ENCODE data around the gene LGI4.
"Not testable (repeated sequence)": the region's sequence is repeated elsewhere in the genome, so short reads cannot be mapped to it uniquely, and the experiment has no call there.

The LGI4 gene

DNA sequence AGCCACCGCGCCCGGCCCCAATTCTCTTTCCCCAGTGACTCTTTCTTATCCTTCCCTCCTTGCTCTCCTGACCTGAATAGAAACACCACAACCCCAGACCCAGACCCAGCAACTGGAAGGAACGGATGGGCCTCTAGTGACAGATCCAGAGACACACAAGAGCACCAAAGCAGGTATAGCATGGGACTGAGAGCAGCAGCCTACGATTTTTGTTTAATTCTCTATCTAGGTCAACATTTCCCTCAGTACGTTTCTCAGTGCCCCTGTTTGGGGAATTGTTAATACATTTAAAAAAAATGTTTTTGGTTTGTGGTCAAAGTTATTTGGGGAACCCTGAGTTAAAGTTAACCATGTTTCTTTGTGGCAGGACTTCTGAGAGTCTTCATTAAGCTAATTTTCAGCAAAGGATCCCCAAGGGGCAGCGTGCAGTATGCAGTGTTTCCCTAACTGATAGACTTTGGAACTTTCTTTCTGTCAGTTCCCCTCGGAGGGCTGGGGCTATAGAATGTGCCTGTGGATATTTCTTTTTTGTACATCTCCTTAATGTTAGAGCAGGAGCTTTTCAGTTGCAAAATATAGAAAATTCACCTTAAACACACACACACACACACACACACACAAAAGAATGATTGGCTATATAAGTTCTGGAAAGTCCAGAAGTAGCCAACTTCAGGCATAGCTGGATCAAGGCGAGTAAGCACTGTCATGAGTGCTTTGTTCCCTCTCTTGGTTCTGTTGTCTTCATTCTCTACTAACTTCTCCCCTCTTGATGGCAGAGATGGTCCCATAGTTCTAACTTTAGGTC is 26.0 kb upstream of the LGI4 start:
- Histone ChIP-seq H3K4me1 (peaks cover 64% of the 10 kb centered on the region), H3K36me3 (peaks cover 93% of the 10 kb centered on the region)

DNA sequence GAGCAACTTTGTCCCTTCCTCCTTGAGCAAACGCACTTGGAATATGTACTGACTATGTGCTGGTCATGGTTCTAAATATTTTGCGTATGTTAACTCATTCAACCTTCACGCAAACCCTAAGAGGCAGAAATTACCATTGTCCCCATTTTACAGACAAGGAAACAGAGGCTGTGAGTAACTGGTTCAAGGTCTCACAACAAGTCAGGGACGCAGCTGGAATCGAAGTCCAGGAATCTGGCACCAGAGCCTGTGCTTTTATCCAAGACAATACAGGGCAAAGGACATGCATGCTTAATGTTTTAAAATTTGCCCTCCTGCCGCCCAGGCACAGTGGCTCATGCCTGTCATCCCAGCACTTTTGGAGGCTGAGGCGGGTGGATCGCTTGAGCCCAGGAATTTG is 24.7 kb upstream of the LGI4 start:
- no peak for TF ChIP-seq Cebpa-rat (IDR thresholded peaks at IDR 0.05)

More for the DNA sequence above, 26.0 kb upstream of the LGI4 start:
- Histone ChIP-seq H3K27ac (peak overlapping the region; percentile 59), H4K20me1 (peaks cover 52% of the 10 kb centered on the region), H3K4me2 (peak overlapping the region; percentile 100), H3K27me3 (no peaks in the 10 kb centered on the region), H3K4me3 (peak overlapping the region; percentile 5; the same call in 1 of the 2 replicates), H3K9ac (peak overlapping the region; percentile 43; the same call in 1 of the 2 replicates), H3K9me3 (peaks cover 45% of the 10 kb centered on the region)
- TF ChIP-seq Cebpa-rat (IDR thresholded peaks at IDR 0.05), result no peak

DNA sequence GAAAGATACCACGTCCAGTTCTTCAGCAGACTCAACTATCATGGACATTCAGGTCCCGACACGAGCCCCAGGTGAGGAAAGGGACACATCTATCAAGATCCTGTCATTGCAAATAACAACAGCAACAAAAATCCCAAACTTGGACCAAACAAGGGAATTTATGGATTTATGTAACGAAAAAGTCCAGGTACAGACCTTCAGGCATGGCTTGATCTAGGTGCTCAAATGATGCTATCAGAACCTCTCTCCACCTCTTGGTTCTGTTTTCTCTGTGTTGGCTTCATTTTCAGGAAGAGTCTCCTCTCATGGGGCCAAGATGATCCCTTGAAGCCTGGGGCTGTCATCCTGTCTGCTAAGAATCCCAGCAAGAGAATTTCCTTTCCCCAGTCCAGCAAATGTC is 22.6 kb upstream of the LGI4 start:
- H4K20me1 ChIP-seq, result peaks cover 61% of the 10 kb centered on the region
- no peak overlapping the region for H3K9ac ChIP-seq
- no peak for TF ChIP-seq Cebpa-rat (IDR thresholded peaks at IDR 0.05)
- peaks cover 11% of the 10 kb centered on the region; the same call in 1 of the 2 replicates for H3K9me3 ChIP-seq
- peak overlapping the region; percentile 100 for H3K4me2 ChIP-seq
- no peak overlapping the region; the same call in 1 of the 2 replicates for H3K27ac ChIP-seq
- H3K27me3 ChIP-seq, result no peaks in the 10 kb centered on the region
- peaks cover 87% of the 10 kb centered on the region for H3K4me1 ChIP-seq
- peaks cover 59% of the 10 kb centered on the region for H3K36me3 ChIP-seq
- H3K4me3 ChIP-seq, result no peak overlapping the region

More for the DNA sequence above, 24.7 kb upstream of the LGI4 start:
- Histone ChIP-seq H3K4me2 (peak overlapping the region; percentile 100), H4K20me1 (peaks cover 61% of the 10 kb centered on the region), H3K9ac (peak overlapping the region; percentile 43; the same call in 1 of the 2 replicates), H3K36me3 (peaks cover 81% of the 10 kb centered on the region), H3K27ac (no peak overlapping the region), H3K4me1 (peaks cover 68% of the 10 kb centered on the region), H3K4me3 (no peak overlapping the region), H3K9me3 (peaks cover 32% of the 10 kb centered on the region), H3K27me3 (no peaks in the 10 kb centered on the region)

- Histone ChIP-seq H3K36me3 (peaks cover 51% of the 10 kb centered on the region), H3K27ac (peak overlapping the region; percentile 57; the same call in 1 of the 2 replicates), H3K4me1 (peaks cover 89% of the 10 kb centered on the region), H3K27me3 (no peaks in the 10 kb centered on the region), H3K4me2 (peak overlapping the region; percentile 100), H3K9me3 (peaks cover 4% of the 10 kb centered on the region; the same call in 1 of the 2 replicates), H3K9ac (peak overlapping the region; percentile 85; the same call in 1 of the 2 replicates), H3K4me3 (0 out of 2 replicates have a peak overlapping the region, but pooled peaks have one; percentile 87), H4K20me1 (peaks cover 61% of the 10 kb centered on the region)
- no peak for TF ChIP-seq Cebpa-rat (IDR thresholded peaks at IDR 0.05)
Observed at GRCh38 chr19:35156673-35157014, 21.8 kb upstream of the LGI4 start.

- Histone ChIP-seq H3K9ac (peak overlapping the region; percentile 85), H3K27ac (peak overlapping the region; percentile 88), H3K4me2 (peak overlapping the region; percentile 100)
Observed at GRCh38 chr19:35155981-35156672, 21.3 kb upstream of the LGI4 start.

GRCh38 chr19:35155441-35155840 is 20.6 kb upstream of the LGI4 start:
- no peaks in the 10 kb centered on the region for H3K9me3 ChIP-seq
- peaks cover 54% of the 10 kb centered on the region for H4K20me1 ChIP-seq
- H3K9ac ChIP-seq, result peak overlapping the region; percentile 85
- TF ChIP-seq Cebpa-rat (IDR thresholded peaks at IDR 0.05), result no peak
- peaks cover 43% of the 10 kb centered on the region for H3K36me3 ChIP-seq
- H3K4me1 ChIP-seq, result peaks cover 79% of the 10 kb centered on the region
- H3K4me3 ChIP-seq, result peak overlapping the region; percentile 87
- H3K27me3 ChIP-seq, result no peaks in the 10 kb centered on the region
- peak overlapping the region; percentile 100 for H3K4me2 ChIP-seq
- peak overlapping the region; percentile 88 for H3K27ac ChIP-seq

More at GRCh38 chr19:35155981-35156672, 21.3 kb upstream of the LGI4 start:
- Histone ChIP-seq H3K27me3 (no peaks in the 10 kb centered on the region), H3K4me1 (peaks cover 85% of the 10 kb centered on the region), H4K20me1 (peaks cover 61% of the 10 kb centered on the region), H3K9me3 (no peaks in the 10 kb centered on the region), H3K36me3 (peaks cover 46% of the 10 kb centered on the region), H3K4me3 (peak overlapping the region; percentile 87)
- no peak for TF ChIP-seq Cebpa-rat (IDR thresholded peaks at IDR 0.05)

DNA sequence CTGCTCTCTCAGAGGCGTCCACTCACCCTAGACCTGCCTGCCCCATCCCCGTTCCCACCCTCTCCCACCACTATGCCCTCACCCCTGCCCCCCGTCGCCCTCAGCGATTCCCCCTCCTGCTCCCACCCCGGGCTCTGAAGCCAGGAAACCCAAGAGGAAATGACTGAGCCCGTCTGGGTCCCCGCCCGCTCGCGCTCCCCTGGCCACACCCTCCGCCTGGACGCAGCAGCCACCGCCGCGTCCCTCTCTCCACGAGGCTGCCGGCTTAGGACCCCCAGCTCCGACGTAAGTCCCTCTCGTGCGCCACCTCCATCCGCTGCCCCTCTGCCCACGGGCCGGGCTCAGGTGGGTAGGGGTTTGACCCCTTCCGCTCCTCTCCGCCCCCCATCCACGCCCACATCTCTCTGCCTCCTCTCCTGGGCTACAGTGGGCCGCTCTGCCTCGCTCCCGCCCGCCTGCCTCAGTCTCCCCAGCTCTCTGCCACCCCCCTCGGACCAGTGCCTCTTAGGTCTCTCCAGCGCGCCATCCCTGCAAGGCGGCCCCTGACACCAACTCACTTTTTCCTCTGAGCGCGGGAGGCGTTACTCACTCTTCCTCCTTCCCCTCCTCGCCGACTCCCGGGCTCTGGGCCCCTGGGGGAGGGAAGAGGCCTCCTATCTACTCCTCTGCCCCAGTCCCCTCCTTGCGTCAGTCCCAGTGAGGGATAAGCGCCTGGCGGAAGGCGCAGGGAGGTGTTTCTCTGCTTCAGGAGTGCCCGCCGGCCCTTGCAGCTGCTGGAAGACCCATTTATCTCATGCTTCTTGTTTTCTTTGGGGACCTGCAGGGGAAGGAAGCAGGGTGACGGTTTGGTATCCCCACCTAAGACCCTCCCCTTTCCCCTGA is 19.9 kb upstream of the LGI4 start, which contains the start of gene FXYD5:
FXYD5 (plus strand) TSS at position 211 of the 882 bp plus-strand sequence. CDS start 816 bp downstream, outside the sequence.
- peaks cover 38% of the 10 kb centered on the region for H3K36me3 ChIP-seq
- H3K9ac ChIP-seq, result peak within 1 kb of the TSS; percentile 85
- no peak for TF ChIP-seq Cebpa-rat (IDR thresholded peaks at IDR 0.05)
- peaks cover 47% of the 10 kb centered on the region for H4K20me1 ChIP-seq
- peaks cover 72% of the 10 kb centered on the region for H3K4me1 ChIP-seq
- peak within 1 kb of the TSS; percentile 87 for H3K4me3 ChIP-seq
- H3K27me3 ChIP-seq, result no peaks in the 10 kb centered on the region
- H3K27ac ChIP-seq, result peak within 1 kb of the TSS; percentile 88
- peak within 1 kb of the TSS; percentile 100 for H3K4me2 ChIP-seq
- no peaks in the 10 kb centered on the region for H3K9me3 ChIP-seq

GRCh38 chr19:35153701-35154524 is 19.1 kb upstream of the LGI4 start:
- Histone ChIP-seq H3K27ac (peak overlapping the region; percentile 88), H3K9ac (peak overlapping the region; percentile 85)

GRCh38 chr19:35153129-35153522 is 18.3 kb upstream of the LGI4 start:
- Histone ChIP-seq H3K4me2 (peak overlapping the region; percentile 100), H3K4me3 (peak overlapping the region; percentile 87; the same call in 1 of the 2 replicates)

More at GRCh38 chr19:35153701-35154524, 19.1 kb upstream of the LGI4 start:
- Histone ChIP-seq H3K9me3 (no peaks in the 10 kb centered on the region), H3K4me3 (peak overlapping the region; percentile 87), H4K20me1 (peaks cover 39% of the 10 kb centered on the region), H3K36me3 (peaks cover 29% of the 10 kb centered on the region), H3K4me2 (peak overlapping the region; percentile 100), H3K4me1 (peaks cover 63% of the 10 kb centered on the region), H3K27me3 (no peaks in the 10 kb centered on the region)
- no peak for TF ChIP-seq Cebpa-rat (IDR thresholded peaks at IDR 0.05)

More at GRCh38 chr19:35153129-35153522, 18.3 kb upstream of the LGI4 start:
- Histone ChIP-seq H3K36me3 (peaks cover 21% of the 10 kb centered on the region), H3K4me1 (peaks cover 55% of the 10 kb centered on the region), H4K20me1 (peaks cover 31% of the 10 kb centered on the region)
- not testable (repeated sequence) for H3K27me3 ChIP-seq, H3K27ac ChIP-seq, H3K9me3 ChIP-seq, H3K9ac ChIP-seq
